GM19467 (cell line): ENCODE data around the gene GSTA1.
A peak's percentile ranks its signal among the peaks of the same experiment; 100 is the strongest.
"Not testable (repeated sequence)": the region's sequence is repeated elsewhere in the genome, so short reads cannot be mapped to it uniquely, and the experiment has no call there.

ENCODE experiments used
- ATAC-seq: cut with Tn5 transposase; IDR thresholded peaks from one replicate; pipeline ENCODE4 v1.9.1; 2021; ENCODE audit warnings: mild to moderate bottlenecking, moderate library complexity; ENCODE audit not compliant: unreplicated experiment

Gene GSTA1

DNA sequence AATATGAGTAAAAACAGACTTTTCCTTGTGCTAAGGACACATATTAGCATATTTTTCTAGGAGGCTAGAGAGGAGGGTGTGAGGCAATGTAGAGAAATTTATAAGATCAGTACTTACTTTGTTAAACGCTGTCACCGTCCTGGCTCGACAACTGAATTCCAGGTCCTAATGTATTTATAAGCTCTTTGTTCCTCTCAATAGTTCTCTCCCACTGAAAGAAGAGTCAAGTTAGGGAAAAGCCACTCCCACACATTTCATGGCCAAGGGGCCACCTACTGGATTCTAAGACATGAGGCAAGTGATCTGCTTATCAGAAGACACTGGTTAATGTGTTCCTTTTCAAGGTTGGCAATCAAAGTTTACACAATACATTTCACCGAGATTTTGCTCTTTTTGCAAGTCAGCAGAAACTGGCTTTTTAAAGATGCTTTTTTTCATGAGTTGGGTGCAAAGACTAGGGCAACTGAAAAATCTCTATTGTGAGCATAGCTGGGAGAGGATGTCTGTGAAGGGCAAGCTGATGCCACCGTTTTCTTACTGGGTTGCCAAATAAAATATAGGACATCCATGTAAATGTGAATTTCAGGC, at the start of gene GSTA1:
GSTA1 (minus strand) TSS at position 149 of the 588 bp plus-strand sequence. CDS start 4,549 bp downstream, outside the sequence.
- ATAC-seq: not testable (repeated sequence)

DNA sequence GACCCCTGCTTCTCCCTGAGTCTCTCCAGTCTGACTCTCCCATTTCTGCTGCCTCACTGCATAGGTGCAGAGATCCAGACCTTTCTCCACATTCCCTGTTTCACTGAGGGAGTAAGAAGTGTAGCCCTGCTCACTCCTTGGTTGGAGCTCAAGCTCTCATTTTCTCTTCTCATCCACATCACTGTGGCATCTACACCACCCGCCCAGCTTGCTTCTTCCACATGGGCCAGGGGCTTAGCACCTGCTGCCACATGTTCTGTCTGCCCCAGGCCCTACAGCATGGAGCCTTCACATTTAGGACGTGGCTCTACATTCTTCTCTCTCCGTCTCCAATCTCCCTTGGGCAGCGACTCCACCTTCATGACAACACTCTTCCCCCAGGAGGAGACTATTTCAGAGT, 45.5 kb upstream of the GSTA1 start:
- ATAC-seq: no peak

DNA sequence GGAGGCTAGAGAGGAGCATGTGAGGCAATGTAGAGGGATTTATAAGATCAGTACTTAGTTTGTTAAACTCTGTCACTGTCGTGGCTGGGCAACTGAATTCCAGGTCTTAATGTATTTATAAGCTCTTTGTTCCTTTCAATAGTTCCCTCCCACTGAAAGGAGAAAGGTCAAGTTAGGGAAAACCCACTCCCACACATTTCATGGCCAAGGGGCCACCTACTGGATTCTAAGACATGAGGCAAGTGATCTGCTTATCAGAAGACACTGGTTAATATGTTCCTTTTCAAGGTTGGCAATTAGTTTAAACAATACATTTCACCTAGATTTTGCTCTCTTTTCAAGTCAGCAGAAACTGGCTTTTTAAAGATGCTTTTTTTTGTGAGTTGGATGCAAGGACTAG, 42.4 kb upstream of the GSTA1 start:
- no peak for ATAC-seq

DNA sequence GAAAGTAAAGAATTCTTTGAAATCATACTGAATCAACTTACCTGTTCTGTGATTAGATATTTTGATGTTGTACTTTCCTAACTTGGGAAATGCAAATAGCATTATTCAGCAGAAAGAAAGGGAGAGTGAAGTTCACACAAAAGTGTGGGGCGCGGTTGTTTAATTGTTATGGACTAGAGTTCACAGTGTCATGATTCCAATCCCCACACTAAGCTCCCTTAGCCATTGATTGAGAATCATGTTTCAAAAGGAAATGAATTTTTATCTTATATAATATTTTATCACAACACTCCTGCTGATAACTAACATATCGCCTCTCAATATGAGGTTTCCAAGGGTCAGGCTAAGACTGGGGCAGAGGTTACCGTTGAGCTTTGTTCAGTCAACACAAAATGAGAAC, 40.0 kb upstream of the GSTA1 start:
- no peak for ATAC-seq

DNA sequence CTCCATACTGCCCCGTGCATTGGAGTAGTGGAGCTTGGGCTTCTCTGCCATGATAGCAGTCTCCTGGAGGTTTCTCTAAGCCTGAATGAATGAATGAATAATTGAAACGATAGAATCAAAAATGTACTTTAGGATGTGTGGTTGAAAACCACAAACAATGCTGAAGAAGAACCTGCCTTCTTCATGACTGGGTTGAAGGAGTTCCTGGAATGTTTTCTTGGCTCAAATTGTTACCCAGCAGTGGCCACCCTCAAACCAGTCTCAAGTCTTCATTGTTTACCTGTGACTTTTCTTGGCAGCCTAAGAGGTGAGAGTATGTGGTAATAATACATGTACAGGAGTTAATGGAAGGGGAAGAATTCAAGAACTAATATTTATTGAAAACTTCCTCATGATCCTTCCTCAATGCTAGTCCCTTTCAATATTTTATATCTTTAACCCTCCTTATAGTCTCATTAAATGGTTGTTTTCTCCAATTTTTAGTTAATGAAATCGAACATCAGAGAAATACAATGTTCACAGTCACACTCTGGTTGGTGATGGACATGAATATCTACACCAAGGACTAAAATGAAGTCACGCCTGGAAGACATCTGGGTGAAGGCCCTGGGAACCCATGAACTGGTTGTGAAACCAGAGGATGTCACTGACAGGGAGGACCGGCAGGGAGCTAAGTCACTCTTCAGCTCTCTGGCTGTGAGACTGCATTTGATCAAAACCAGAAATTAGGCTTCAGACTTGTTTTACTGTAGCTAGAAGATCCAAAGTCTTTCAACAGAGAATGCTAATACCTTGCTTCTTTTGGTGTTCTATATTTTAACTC, 37.4 kb upstream of the GSTA1 start, which contains the start of gene GSTA5:
GSTA5 (minus strand) TSS at position 51 of the 823 bp plus-strand sequence.
- no peak for ATAC-seq

DNA sequence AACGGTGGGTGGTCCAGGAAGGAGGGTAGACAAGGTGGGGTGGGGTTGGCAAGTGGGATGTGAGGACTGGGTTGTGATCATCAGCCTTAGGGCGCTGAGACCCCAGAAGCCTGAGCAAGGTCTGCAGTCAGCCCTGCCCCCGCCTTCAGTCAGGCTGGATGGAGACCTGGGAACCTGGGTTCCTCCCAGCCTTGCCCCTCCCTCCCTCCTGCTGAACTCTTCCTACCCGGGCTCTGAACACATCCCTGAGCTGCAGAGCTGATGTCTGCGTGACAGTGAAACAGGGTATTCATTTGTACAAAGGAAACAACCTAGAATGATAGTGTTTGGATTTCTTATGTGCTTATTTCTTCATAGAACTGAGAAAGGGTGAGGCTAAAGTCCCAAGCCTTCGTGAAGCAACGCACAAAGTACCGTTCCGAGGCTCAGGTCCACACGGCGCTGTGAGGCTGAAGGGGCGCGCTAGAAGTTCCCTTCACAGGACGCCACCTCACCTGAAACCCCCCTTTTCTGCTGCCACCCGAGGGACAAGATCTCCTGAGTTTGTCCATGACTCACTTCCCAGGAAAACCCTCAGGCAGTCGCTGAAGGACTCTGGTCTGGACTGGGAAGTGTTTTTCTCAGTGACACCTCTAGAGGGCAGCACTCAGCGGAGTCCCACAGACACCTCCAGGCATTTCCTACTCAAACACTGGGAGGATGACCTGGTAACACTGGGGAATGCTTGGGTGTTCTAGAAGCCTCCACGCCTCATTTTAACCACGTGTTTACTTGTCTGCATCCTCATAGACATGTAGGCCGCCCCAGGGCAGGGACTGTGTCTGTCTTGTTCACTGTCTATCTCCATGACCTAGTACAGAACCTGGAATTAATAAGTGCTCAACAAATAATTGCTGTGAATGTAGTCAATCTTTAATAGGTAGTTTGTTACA, 35.8 kb upstream of the GSTA1 start:
- no peak for ATAC-seq

DNA sequence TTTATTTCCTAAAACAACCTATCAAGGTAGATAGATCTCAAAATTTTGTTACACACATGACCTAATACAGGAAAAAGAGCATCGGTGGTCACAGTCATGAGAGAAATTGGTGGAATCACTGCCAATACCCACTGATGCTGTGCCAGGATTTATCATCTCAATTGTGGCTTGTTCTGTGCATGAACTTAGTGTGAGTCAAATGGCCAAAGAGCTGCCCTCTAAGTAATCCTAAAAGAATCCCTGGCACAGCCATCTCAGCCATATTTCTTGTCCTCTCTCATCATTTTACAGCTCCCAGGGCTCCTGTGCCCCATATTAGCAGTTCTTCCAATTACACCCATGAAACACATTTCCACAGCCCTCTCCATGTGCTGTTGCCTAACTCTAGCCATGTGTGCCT, 30.9 kb upstream of the GSTA1 start:
- no peak for ATAC-seq

DNA sequence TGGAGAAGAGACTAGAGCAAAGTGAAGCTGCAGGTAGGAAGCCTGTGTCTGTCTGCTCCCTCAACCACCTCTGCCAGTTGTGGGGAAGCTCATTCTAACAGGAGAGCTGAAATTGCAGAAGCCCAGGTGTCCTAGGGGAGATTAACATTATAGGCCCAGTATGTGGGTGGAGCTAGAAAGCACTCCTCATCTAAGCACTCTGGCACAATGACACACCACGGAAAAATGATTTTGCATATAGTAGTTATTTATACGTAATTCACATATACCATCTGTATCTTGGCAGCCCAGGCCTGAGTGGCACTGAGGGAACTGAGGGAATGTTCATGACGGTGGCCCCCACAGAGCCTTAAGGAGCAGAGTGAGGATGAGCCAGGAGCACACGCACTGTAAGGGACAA, 27.3 kb upstream of the GSTA1 start:
- ATAC-seq: not testable (repeated sequence)

DNA sequence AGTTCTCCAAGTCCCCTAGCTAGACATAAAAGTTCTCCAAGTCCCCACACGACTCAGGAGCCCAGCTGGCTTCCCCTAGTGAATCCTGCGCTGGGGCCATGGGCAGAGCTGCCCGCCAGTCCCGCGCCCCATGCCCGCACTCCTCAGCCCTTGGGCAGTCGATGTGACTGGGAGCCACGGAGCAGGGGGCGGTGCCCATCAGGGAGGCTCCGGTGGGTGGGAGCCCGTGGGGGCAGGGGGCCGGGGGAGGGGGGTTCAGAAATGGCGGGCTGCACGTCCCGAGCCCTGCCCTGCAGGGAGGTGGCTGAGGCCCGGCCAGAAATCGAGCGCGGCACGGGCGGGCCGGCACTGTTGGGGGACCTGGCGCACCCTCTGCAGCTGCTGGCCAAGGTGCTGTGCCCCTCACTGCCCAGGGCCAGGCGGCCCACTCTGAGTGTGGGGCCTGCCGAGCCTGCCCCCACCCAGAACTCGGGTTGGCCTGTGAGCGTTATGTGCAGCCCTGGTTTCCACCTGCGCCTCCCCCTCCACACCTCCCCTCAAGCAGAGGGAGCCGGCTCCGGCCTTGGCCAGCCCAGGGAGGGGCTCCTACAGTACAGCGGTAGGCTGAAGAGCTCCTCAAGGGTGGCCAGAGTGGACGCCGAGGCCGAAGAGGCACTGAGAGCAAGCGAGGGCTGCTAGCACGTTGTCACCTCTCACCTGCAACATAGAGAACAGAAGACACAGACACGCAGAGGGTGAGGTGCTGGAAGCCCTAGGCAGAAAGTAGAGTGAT, 25.6 kb upstream of the GSTA1 start:
- ATAC-seq: no peak

DNA sequence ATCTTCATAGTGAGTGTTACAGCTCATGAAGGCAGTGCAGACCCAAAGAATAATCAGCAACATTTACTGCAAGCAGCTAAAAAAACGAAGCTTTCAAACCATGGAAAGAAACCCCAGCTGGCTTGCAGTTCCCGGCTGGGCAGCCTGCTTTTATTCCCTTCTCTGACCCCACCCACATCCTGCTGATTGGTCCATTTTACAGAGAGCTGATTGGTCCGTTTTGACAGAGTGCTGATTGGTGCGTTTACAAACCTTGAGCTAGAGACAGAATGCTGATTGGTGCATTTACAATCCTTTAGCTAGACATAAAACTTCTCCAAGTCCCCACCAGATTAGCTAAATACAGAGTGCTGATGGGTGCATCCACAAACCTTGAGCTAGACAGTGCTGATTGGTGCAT, 25.0 kb upstream of the GSTA1 start:
- ATAC-seq: not testable (repeated sequence)

DNA sequence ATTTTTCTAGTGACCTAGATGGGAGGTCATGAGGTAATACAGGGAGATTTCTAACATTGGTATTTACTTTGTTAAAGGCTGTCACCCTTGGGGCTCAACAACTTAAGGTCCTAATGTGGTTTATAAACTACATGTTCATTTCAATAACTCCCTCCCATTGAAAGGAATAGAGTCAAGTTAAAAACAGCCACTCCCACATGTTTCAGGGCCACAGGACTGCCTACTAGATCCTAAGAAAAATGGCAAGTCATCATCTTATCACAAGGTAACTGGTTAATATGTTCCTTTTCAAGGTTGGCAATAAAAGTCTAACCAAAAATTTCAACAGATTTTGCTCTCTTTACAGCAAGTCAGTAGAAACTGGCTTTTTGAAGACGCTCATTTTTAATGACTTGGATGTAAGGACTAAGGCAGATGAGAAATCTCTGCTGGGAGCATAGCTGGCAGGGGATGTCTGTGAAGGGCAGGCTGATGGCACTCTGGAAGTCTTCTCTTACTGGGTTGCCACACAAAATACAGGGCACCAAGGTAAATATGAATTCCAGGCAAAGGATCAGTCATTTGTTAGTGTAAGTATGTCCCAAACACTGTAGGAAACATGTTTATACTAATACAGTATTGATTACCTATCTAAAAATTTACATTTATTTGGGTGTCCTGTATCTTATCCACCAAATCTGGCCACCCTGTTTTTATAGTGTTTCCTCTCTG, 23.6 kb upstream of the GSTA1 start:
- not testable (repeated sequence) for ATAC-seq

DNA sequence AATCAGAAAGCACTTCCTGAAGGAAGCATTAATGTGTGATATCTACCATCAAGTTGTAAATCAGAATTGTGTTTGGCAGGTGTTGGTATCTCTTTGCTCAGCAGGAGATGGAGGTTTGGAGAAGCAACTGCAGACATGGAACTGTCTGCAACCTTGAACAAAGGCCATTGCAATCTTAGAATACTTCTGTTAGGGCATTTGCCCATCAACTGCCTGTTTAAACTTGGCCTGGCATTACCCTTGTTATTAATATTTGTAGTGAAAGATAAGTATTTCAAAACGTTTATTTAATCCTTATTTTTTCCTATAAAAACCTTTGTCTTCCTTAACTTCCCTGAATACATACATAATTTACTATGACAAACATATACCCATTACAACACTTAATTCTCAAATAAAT, 22.9 kb upstream of the GSTA1 start:
- ATAC-seq: no peak

DNA sequence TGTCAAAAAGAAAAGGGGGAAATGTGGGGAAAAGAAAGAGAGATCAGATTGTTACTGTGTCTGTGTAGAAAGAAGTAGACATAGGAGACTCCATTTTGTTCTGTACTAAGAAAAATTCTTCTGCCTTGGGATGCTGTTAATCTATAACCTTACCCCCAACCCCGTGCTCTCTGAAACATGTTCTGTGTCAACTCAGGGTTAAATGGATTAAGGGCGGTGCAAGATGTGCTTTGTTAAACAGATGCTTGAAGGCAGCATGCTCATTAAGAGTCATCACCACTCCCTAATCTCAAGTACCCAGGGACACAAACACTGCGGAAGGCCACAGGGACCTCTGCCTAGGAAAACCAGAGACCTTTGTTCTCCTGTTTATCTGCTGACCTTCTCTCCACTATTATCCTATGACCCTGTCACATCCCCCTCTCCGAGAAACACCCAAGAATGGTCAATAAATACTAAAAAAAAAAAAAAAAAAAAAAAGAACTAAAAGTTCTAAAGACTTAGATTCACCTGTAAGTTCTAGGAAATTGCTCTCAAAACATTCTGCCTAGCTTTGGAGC, 22.4 kb upstream of the GSTA1 start:
- ATAC-seq: not testable (repeated sequence)

DNA sequence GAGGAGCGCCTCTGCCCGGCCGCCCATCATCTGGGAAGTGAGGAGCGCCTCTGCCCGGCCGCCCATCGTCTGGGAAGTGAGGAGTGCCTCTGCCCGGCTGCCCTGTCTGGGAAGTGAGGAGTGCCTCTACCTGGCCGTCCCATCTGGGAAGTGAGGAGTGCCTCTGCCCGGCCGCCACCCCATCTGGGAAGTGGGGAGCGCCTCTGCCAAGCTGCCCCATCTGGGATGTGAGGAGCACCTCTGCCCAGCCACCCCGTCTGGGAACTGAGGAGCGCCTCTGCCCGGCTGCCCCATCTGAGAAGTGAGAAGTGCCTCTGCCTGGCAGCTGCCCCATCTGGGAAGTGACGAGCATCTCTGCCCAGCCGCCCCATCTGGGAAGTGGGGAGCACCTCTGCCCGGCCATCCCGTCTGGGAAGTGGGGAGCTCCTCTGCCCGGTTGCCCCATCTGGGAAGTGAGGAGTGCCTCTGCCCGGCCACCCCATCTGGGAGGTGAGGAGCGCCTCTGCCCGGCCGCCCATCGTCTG, 21.7 kb upstream of the GSTA1 start:
- not testable (repeated sequence) for ATAC-seq

DNA sequence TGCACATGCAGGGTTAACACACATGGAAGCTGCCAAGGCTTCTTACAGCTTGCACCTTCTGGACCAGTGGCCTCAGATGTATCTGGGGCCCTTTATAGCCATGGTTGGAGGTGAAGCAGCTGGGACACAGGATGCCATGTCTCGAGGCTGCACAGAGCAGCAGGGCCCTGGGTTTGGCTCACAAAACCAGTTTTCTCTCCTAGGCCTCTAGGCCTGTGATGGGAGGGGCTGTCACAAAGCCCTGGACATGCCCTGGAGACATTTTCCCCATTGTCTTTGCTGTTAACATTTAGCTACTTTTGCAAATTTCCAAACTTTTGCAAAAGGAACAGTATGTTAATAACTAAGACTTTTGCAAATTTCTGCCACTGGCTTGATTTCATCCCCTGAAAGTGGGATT, 18.2 kb upstream of the GSTA1 start:
- ATAC-seq: no peak

DNA sequence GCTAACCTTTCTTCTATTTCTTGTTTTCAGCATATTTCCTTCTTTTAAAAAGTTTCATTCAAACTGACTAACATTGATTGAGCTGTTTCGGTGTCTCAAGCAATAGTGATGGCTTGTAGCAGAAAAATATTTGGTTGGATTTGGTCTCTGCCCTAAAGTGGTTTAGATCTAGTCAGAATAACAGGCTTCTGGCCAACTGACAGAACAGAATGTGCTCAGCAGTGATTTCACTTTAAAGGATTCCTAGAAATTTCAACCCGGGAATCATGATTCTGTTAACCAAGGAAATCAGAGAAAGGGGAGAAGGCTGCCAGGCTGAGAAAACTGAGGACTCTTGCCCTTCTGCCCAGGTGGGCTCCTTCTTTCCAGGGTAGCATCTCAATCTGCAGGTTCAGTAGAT, 16.6 kb upstream of the GSTA1 start:
- no peak for ATAC-seq

DNA sequence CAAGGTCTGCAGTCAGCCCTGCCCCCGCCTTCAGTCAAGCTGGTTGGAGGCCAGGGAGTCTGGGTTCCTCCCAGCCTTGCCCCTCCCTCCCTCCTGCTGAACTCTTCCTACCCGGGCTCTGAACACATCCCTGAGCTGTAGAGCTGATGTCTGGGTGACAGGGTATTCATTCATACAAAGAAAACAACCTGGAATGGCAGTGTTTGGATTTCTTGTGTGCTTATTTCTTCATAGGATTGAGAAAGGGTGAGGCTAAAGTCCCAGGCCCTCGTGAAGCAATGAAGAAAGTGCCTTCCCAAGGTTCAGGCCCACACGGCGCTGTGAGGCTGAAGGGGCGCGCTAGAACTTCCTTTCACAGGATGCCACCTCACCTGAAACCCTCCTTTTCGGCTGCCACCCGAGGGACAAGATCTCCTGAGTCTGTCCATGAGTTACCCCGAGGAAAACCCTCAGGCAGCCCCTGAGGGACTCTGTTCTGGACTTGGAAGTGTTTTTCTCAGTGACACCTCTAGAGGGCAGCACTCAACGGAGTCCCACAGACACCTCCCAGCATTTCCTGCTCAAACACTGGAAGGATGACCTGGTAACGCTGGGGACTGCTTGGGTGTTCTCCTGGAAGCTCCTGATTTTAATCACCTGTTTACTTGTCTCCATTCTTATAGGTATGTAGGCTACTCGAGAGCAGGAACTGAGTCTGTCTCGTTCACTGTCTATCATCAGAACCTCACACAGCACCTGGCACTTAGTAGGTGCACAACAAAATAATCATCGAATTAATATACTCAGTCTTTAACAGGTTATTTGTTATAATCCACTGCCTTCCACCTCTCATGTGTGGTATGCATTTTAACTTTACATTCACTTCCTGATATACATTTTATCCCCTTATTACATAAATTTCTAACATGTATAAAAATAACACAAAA, 11.8 kb upstream of the GSTA1 start:
- peak; percentile 86 for ATAC-seq

DNA sequence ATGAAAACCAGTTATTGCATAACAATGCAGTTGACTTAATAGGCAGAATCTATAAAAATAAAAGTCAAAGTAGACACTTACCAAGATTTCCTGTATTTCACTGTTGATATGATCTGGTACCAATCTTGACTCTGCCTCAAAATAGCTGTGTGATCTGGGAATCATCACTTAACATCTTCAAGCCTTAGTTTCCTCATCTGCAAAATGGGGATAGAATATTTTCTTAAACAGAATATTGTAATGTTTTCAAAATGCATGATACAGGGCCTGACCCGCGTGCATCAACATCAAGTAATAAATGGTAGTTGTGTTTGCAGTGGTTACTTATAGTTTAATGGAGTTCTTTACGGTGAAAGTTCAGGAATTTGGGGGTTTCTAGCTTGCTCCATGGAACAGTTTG, 10.9 kb upstream of the GSTA1 start:
- not testable (repeated sequence) for ATAC-seq
